Measurements from ENCODE around the gene TEX12.

DNA sequence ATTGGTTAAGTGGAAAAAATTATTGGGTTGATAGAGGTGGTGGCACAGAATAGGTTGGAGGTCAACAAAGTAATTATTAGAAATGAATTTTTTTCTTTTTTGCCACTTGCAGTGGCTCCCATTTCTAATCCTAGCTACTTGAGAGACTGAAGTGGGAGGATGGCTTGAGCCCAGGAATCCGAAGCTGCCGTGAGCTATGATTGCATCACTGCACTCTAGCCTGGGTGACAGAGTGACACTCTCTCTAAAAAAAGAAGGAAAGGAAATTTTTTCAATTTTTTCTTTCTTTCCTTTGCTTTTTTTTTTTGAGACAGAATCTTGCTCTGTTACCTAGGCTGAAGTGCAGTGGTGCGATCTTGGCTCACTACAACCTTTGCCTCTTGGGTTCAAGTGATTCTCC, 6.0 kb downstream of the TEX12 start:
- TF ChIP-seq EP300 (IDR thresholded peaks at IDR 0.05) (no peak), CTCF (IDR thresholded peaks at IDR 0.05) (no peak), POLR2AphosphoS5 (IDR thresholded peaks at IDR 0.05) (no peak), POLR2A (IDR thresholded peaks at IDR 0.05) (no peak)
